Rectal smooth muscle tissue (tissue), 1 donor: ENCODE data around the gene PTPRM.

Source experiments
- H3K27ac ChIP-seq: one replicate; pipeline ENCODE4 v1.7.0; 2013; ENCODE audit warnings: low read depth, low read length, inconsistent platforms
- H3K27me3 ChIP-seq: one replicate; pipeline ENCODE4 v1.7.0; 2013; ENCODE audit warnings: low read length; ENCODE audit not compliant: control insufficient read depth, insufficient read depth
- H3K36me3 ChIP-seq: one replicate; pipeline ENCODE4 v1.7.0; 2013; ENCODE audit warnings: low read length; ENCODE audit not compliant: control insufficient read depth, insufficient read depth
- H3K4me1 ChIP-seq: one replicate; pipeline ENCODE4 v1.7.0; 2013; ENCODE audit warnings: low read length; ENCODE audit not compliant: control insufficient read depth, insufficient read depth
- H3K4me3 ChIP-seq: one replicate; pipeline ENCODE4 v1.7.0; 2013; ENCODE audit warnings: low read length
- H3K9ac ChIP-seq: one replicate; pipeline ENCODE4 v1.7.0; 2013; ENCODE audit warnings: low read length

Gene PTPRM

DNA sequence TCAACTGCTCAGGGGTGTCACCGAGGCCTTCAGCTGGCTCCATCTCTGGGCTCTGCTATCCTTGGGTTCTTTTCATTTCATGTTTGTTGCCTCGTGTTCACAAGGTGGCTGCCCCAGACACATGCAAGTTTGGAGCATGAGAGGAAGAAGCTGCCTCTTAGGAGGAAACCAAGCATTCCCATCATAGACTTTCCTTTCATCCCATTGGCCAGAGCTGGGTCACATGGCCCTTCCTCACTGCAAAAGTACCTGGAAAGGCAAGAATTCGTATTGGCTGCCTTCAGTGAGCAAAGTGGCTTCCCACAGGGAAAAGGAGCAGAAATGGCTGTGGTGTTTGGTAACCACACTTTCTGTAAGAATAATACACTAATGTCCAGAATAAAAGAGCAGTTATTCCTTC is 886.4 kb downstream of the PTPRM start:
- Histone ChIP-seq H3K27ac (no peak overlapping the region), H3K4me1 (no peaks in the 10 kb centered on the region), H3K4me3 (no peak overlapping the region), H3K27me3 (no peaks in the 10 kb centered on the region), H3K36me3 (no peaks in the 10 kb centered on the region), H3K9ac (no peak overlapping the region)

DNA sequence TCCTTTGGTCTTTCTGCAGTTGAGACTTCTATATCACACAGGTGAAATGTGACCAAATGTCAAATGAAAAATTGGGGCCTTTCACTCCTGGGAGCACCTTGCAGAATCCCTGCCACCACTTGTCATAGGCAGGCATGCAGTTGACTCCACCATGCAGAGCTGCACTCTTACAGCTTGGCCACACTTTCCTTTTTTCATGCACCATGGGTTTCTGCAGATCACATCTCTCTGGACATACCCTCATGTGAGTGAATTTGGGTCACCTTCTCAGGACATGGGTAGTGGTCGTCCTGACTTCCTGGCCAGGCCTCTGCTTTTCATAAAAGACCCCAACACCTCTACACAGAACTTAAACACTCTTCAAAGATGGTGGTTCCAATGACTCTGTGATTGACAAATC is 887.0 kb downstream of the PTPRM start:
- Histone ChIP-seq H3K4me1 (no peaks in the 10 kb centered on the region), H3K4me3 (no peak overlapping the region), H3K27ac (no peak overlapping the region), H3K9ac (no peak overlapping the region), H3K36me3 (no peaks in the 10 kb centered on the region), H3K27me3 (no peaks in the 10 kb centered on the region)

DNA sequence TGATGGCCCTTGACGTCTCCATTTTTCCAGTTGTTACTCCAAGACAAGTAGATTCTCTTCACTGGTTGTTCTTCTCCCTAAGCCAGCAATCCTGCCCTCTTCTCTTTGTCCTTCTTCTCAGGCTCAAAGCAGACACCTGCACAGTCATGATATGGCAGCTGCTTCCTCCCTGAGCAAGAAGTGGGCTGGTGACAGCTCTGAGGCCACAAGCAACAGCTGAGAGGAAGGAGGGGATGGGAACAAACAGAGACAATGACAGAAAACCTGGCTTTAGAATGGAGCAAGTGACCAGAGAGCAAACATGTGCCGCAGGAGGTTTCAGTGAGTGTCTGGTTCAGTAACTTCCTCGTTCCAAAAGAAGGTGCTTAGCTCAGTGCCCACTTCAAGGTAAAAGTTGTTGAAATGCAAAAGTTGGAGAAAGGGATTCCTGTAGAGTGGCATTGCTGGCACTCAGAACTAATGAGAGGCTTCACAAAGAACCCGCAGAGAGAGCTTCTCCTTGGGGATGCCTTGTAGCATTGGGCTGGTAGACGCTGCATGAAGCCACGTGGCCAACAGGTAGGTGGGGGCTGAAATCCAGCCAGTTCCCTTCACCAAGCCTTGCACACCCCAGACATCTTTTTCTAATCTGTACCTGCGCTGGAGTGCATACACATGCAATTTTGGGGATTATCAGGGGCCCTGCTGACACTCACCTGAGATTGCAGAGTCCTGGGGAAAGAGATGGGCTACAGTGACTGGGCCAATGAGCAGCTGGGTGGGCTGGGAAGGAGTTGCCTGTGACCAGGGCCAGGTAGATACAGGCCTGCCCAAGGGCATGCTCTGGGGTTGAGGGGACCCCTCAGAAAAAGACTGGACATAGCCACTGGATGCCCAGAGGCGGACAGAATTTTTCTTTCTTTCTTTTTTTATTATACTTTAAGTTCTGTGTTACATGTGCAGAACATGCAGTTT is 888.8 kb downstream of the PTPRM start:
- no peaks in the 10 kb centered on the region for H3K4me1 ChIP-seq
- H3K9ac ChIP-seq = no peak overlapping the region
- no peak overlapping the region for H3K27ac ChIP-seq
- no peaks in the 10 kb centered on the region for H3K36me3 ChIP-seq
- H3K4me3 ChIP-seq = no peak overlapping the region
- H3K27me3 ChIP-seq = no peaks in the 10 kb centered on the region
